Epithelial cell of esophagus (primary cell): ENCODE measurements around the gene TMEM107.

Experiments
- DNase-seq: peaks from one replicate; pipeline ENCODE4 v3.0.0; 2010; ENCODE audit warnings: low read depth
- H3K4me3 ChIP-seq: 2 replicates; pipeline ENCODE4 v1.5.1; 2011; ENCODE audit warnings: mild to moderate bottlenecking, low read length, control low read depth
- CTCF ChIP-seq: IDR thresholded peaks from 2 replicates; pipeline ENCODE4 v1.5.1; 2011; ENCODE audit warnings: low read depth, mild to moderate bottlenecking, low read length, control low read depth, inconsistent platforms; ENCODE audit not compliant: insufficient read depth; ENCODE audit errors: missing control alignments

Gene TMEM107

GRCh38 chr17:8141741-8142140 is 34.4 kb downstream of the TMEM107 start:
- no peak overlapping the region for H3K4me3 ChIP-seq
- DNase-seq, result no peak
- no peak for TF ChIP-seq CTCF

DNA sequence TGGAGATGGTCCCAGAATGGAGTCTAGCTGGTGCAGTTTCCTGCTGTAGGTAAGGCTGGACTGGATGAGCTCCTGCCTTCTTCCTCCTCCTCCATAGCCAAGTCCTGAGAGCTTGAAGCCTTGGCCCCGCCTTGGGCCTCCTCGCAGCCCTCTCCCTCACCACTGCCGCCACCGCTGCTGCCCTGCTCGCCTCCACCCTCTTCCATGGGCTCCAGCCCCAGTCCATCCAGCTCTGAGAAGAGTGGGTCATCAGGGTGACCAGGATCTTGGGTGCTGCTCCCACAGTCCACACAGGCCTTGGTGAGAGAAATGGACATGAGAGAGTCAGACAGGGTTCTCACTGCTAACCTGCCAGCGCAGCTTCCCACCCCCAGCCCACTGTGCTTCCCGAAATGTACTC is 35.1 kb downstream of the TMEM107 start:
- no peak for TF ChIP-seq CTCF
- H3K4me3 ChIP-seq, result no peak overlapping the region
- DNase-seq, result no peak

DNA sequence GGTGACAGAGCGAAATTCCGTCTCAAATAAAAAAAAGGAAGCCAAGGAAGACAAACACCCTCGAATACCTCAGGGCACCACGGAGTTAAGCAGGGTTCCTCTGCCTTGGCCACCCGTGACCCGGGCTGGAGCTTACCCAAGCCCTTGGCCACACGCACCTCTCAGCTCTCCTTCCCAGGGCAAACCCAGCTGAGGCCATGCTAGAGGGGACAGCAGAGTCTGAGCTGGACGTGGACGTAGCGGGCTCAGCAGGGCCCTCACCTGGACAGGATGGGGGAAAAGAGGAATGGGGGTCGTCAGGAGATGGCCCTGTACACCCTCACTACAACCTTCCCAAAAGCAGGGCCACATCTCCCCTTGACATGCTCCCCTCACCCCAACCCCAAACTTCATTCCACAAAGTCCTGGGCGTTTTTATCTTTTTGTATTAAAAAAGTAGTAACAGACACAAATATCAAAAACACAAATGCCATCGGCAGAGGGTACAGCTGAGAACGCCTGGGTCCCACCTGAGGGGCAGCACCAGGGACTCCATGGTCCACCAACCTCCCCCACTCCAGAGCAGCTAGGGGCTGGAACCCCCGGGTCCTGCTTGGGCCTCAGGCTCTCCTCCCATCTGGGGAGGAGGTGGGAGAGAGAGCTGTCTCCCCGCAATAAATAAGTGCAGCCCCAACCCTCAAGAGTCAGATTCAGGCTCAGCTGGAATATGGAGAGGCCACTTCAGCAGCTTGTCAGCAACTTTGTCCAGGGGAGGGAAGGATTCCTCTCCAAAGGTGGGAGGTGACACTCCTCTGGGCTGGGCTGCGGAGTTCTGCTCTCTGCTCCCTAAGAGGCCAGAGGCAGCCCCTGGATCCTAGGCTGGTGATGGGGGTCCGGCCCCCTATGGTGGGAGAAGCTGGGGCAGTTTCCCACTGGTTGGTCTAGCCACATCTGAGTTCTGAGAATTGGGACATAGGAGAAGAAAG is 35.8 kb downstream of the TMEM107 start:
- H3K4me3 ChIP-seq, result no peak overlapping the region
- no peak for DNase-seq
- no peak for TF ChIP-seq CTCF

GRCh38 chr17:8138672-8139371 is 37.4 kb downstream of the TMEM107 start:
- peak; percentile 95 for DNase-seq
- peak overlapping the region; percentile 44 for H3K4me3 ChIP-seq
- TF ChIP-seq CTCF, result peak; percentile 86

GRCh38 chr17:8138374-8138671 is 37.9 kb downstream of the TMEM107 start:
- DNase-seq, result no peak
- H3K4me3 ChIP-seq, result peak overlapping the region; percentile 39
- TF ChIP-seq CTCF, result no peak

GRCh38 chr17:8137645-8138373 is 38.4 kb downstream of the TMEM107 start:
- TF ChIP-seq CTCF, result no peak
- peak overlapping the region; percentile 39 for H3K4me3 ChIP-seq
- DNase-seq, result no peak
